ENCODE measurements around the gene RUBCNL. TPM values are rescaled to one million over a fixed set of nuclear protein-coding genes. Genes with fewer than 3 reads are reported as not detected.

Gene RUBCNL
- total RNA-seq, 4 donors from 2014 or later = 0.08 to 4.3 (median 2.9) TPM

GRCh38 chr13:46342538-46342937, 44.5 kb downstream of the RUBCNL start:
- intact Hi-C loops (cut with DNase I; ENCODE audit: low total_unique reads) = no loop called here
- DNase-seq (ENCODE audit: low spot score in 2 of 2) = no peak
- H3K4me3 ChIP-seq (ENCODE audit: low read depth, poor library complexity, severe bottlenecking) = no peak overlapping the region
- TF ChIP-seq POLR2A (IDR thresholded peaks at IDR 0.05) (no peak), CTCF (IDR thresholded peaks at IDR 0.05) (no peak)
- WGBS, 2 donors = 63 to 69% methylated on average over 3 of the region's 3 CpGs

GRCh38 chr13:46341112-46341711, 45.8 kb downstream of the RUBCNL start:
- no peak overlapping the region for H3K4me3 ChIP-seq (ENCODE audit: low read depth, poor library complexity, severe bottlenecking)
- WGBS, 2 donors = 59 to 80% methylated on average over 1 of the region's 1 CpG
- TF ChIP-seq CTCF (IDR thresholded peaks at IDR 0.05) = no peak
- no peak for TF ChIP-seq POLR2A (IDR thresholded peaks at IDR 0.05)
- intact Hi-C loops (cut with DNase I; ENCODE audit: low total_unique reads) = no loop called here
- no peak for DNase-seq (ENCODE audit: low spot score in 2 of 2)

GRCh38 chr13:46340631-46341111, 46.4 kb downstream of the RUBCNL start:
- TF ChIP-seq POLR2A (IDR thresholded peaks at IDR 0.05) (no peak), CTCF (IDR thresholded peaks at IDR 0.05) (no peak)
- 92 to 99% methylated on average over 3 of the region's 3 CpGs for WGBS, 2 donors

GRCh38 chr13:46340011-46340410, 47.0 kb downstream of the RUBCNL start:
- intact Hi-C loops (cut with DNase I; ENCODE audit: low total_unique reads) = no loop called here
- 96 to 100% methylated on average over 1 of the region's 1 CpG for WGBS, 2 donors
- no peak overlapping the region for H3K4me3 ChIP-seq (ENCODE audit: low read depth, poor library complexity, severe bottlenecking)
- no peak for DNase-seq (ENCODE audit: low spot score in 2 of 2)
- TF ChIP-seq POLR2A (IDR thresholded peaks at IDR 0.05) (no peak), CTCF (IDR thresholded peaks at IDR 0.05) (no peak)

More at GRCh38 chr13:46340631-46341111, 46.4 kb downstream of the RUBCNL start:
- DNase-seq (ENCODE audit: low spot score in 2 of 2) = no peak
- intact Hi-C loops (cut with DNase I; ENCODE audit: low total_unique reads) = no loop called here
- no peak overlapping the region for H3K4me3 ChIP-seq (ENCODE audit: low read depth, poor library complexity, severe bottlenecking)

GRCh38 chr13:46339035-46339666, 47.9 kb downstream of the RUBCNL start:
- DNase-seq (ENCODE audit: low spot score in 2 of 2) = peak in 1 of 2 donors; percentile 32
- no peak overlapping the region for H3K4me3 ChIP-seq (ENCODE audit: low read depth, poor library complexity, severe bottlenecking)
- TF ChIP-seq POLR2A (IDR thresholded peaks at IDR 0.05) = no peak
- no peak for TF ChIP-seq CTCF (IDR thresholded peaks at IDR 0.05)
- WGBS, 2 donors = 64 to 66% methylated on average over 10 of the region's 10 CpGs
- intact Hi-C loops (cut with DNase I; ENCODE audit: low total_unique reads) = no loop called here

Measured in lower leg skin (tissue), 4 donors.